Mesothelial cell of epicardium (in vitro differentiated cells): ENCODE data around the gene NFKBIA. TPM values are rescaled to one million over a fixed set of nuclear protein-coding genes. Genes with fewer than 3 reads are reported as not detected.

Experiments used
- DNase-seq, 2 experiments: peaks; one replicate each; pipeline ENCODE4 v3.0.0; 2021; ENCODE audit warnings: low spot score in 2 of 2; ENCODE audit not compliant: unreplicated experiment in 2 of 2
- H3K27ac Mint-ChIP-seq: 2 replicates; pipeline ENCODE4 v1.8.0; 2021; ENCODE audit warnings: mixed read lengths
- H3K27me3 Mint-ChIP-seq: 2 replicates; pipeline ENCODE4 v1.8.0; 2021; ENCODE audit warnings: low read depth, mixed read lengths
- H3K36me3 Mint-ChIP-seq: 2 replicates; pipeline ENCODE4 v1.8.0; 2021; ENCODE audit warnings: mixed read lengths
- H3K4me1 Mint-ChIP-seq: 2 replicates; pipeline ENCODE4 v1.8.0; 2021; ENCODE audit warnings: mixed read lengths
- H3K4me3 Mint-ChIP-seq: 2 replicates; pipeline ENCODE4 v1.8.0; 2021; ENCODE audit warnings: mild to moderate bottlenecking, moderate library complexity, mixed read lengths
- H3K9me3 Mint-ChIP-seq: 2 replicates; pipeline ENCODE4 v1.8.0; 2021; ENCODE audit warnings: mixed read lengths
- CTCF ChIP-seq: fragments of 200-600 bp; sonication (generic); IDR thresholded peaks from one replicate; pipeline ENCODE4 v1.5.0; 2021; ENCODE audit warnings: antibody characterized with exemption; ENCODE audit not compliant: unreplicated experiment
- total RNA-seq: library from RNA; stranded (reverse); gene quantifications from 3 replicates; pipeline ENCODE4 v1.2.1, GENCODE V29; 2021

The NFKBIA gene
- total RNA-seq, 1 donor from 2014 or later = 196 TPM

- DNase-seq = no peak
- peak overlapping the region; percentile 44 for H3K27ac Mint-ChIP-seq
- H3K4me1 Mint-ChIP-seq = peaks cover 35% of the 10 kb centered on the region
- no peak for TF ChIP-seq CTCF
- H3K9me3 Mint-ChIP-seq = no peaks in the 10 kb centered on the region
- no peak overlapping the region for H3K4me3 Mint-ChIP-seq
- no peaks in the 10 kb centered on the region for H3K27me3 Mint-ChIP-seq
- H3K36me3 Mint-ChIP-seq = peaks cover 12% of the 10 kb centered on the region
Observed at GRCh38 chr14:35407306-35407630, 2.7 kb upstream of the NFKBIA start.

GRCh38 chr14:35406506-35407305 is 2.2 kb upstream of the NFKBIA start:
- Mint-ChIP-seq H3K4me3 (no peak overlapping the region), H3K36me3 (peaks cover 14% of the 10 kb centered on the region), H3K9me3 (no peaks in the 10 kb centered on the region), H3K4me1 (peaks cover 40% of the 10 kb centered on the region), H3K27ac (peak overlapping the region; percentile 44), H3K27me3 (no peaks in the 10 kb centered on the region)
- TF ChIP-seq CTCF = peak; percentile 75
- no peak for DNase-seq

GRCh38 chr14:35406090-35406489 is 1.5 kb upstream of the NFKBIA start:
- no peaks in the 10 kb centered on the region for H3K27me3 Mint-ChIP-seq
- H3K36me3 Mint-ChIP-seq = peaks cover 18% of the 10 kb centered on the region
- no peaks in the 10 kb centered on the region for H3K9me3 Mint-ChIP-seq
- H3K27ac Mint-ChIP-seq = peak overlapping the region; percentile 99
- peaks cover 46% of the 10 kb centered on the region for H3K4me1 Mint-ChIP-seq
- no peak for TF ChIP-seq CTCF
- no peak for DNase-seq
- H3K4me3 Mint-ChIP-seq = peak overlapping the region; percentile 91

GRCh38 chr14:35405304-35405996 is 901 bp upstream of the NFKBIA start:
- H3K4me1 Mint-ChIP-seq = peaks cover 52% of the 10 kb centered on the region
- DNase-seq = no peak
- no peaks in the 10 kb centered on the region for H3K27me3 Mint-ChIP-seq
- H3K4me3 Mint-ChIP-seq = peak overlapping the region; percentile 91
- H3K27ac Mint-ChIP-seq = peak overlapping the region; percentile 99
- peaks cover 24% of the 10 kb centered on the region for H3K36me3 Mint-ChIP-seq
- H3K9me3 Mint-ChIP-seq = no peaks in the 10 kb centered on the region
- TF ChIP-seq CTCF = no peak

GRCh38 chr14:35403603-35404448 is 723 bp downstream of the NFKBIA start:
- peaks cover 52% of the 10 kb centered on the region for H3K4me1 Mint-ChIP-seq
- peak; percentile 92 to 95 for DNase-seq

More at GRCh38 chr14:35403603-35404448, 723 bp downstream of the NFKBIA start:
- Mint-ChIP-seq H3K4me3 (peak overlapping the region; percentile 91), H3K9me3 (no peaks in the 10 kb centered on the region), H3K27me3 (no peaks in the 10 kb centered on the region), H3K36me3 (peaks cover 33% of the 10 kb centered on the region), H3K27ac (peak overlapping the region; percentile 99)
- TF ChIP-seq CTCF = no peak
